Hair follicular keratinocyte (primary cell): Measurements from ENCODE around the gene TXNDC5. TPM values are rescaled to one million over a fixed set of nuclear protein-coding genes. Genes with fewer than 3 reads are reported as not detected.

Source experiments
- total RNA-seq: library from RNA; depleted of rRNA; stranded (reverse); fragments of >200 nt; gene quantifications from 2 replicates; pipeline ENCODE4 v1.2.3, GENCODE V29; 2015

Gene TXNDC5
- 275 and 279 TPM in 2 replicates for total RNA-seq

DNA sequence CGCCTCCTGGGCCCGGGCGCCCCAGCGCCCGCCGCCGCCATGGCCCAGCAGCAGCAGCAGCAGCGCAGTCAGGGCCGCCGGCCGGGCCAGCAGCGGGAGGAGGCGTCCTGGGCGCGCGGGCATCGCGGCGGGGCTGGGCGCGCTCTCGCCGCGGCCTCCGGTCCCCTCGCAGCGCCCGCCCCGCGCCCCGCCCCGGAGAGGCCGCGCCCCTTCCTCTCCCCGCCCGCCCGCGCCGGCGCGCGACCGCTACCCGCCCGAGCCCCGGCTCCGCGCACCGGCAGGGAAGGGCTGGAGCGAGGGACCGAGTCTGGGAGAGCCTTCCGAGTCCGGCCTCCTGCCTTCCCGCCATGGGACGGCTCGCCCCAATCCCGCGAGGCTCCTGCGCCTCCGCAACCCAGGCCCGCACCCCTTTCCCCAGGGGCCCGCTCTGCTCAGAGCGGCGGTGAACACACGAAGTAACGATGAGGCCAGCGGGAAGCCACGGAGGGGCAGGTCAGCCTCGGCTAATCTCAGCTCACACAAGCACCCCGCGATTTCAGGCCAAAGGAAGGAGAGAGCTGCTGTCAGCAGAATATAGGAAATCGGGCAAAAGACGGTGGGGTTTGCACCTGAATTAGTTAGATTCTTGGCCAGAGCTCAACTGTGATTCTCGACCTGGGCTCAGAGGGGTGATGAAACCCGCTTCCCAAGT lies at the start of gene TXNDC5:
Gene TXNDC5 (minus strand): TSS at position 135 of the 691 bp plus-strand sequence. CDS start 12 bp downstream, at position 123.

Other genes with a start within 250 kb of the TXNDC5 start
- gene BMP6, start 184.7 kb downstream of the TXNDC5 start, total RNA-seq = 0.04 TPM in 1 of 2 replicates, not detected in the other
- gene BLOC1S5, start 153.6 kb upstream of the TXNDC5 start, total RNA-seq = 6.2 and 7.9 TPM in 2 replicates
- 78.9 and 114 TPM in 2 replicates for gene EEF1E1, start 191.8 kb upstream of the TXNDC5 start, total RNA-seq